OCI-LY7 (cell line): ENCODE results near the gene OXSR1. TPM values are rescaled to one million over a fixed set of nuclear protein-coding genes. Genes with fewer than 3 reads are reported as not detected.

Experiments used
- BruUV-seq: library from RNA; stranded (reverse); fragments of 400-500 nt; replicated peaks from 2 replicates; lab custom pipeline; 2021; lab: Mats Ljungman, UMichigan
- CTCF ChIA-PET: fragments of 300-600 bp; sonication (Branson Sonifier 250); formaldehyde crosslinking; loops from one replicate; lab custom pipeline; 2022; ENCODE audit warnings: antibody characterized with exemption; ENCODE audit not compliant: unreplicated experiment; lab: Charles Lee
- POLR2A ChIA-PET: fragments of 300-600 bp; sonication (Branson Sonifier 250); formaldehyde crosslinking; loops from one replicate; lab custom pipeline; 2022; ENCODE audit warnings: antibody characterized with exemption; lab: Charles Lee
- DNase-seq: peaks from one replicate; pipeline ENCODE4 v3.0.0-alpha.2; 2015; ENCODE audit warnings: low spot score
- H2AFZ ChIP-seq: fragments of 200-600 bp; sonication (generic), shearing (Covaris generic); 2 replicates; pipeline ENCODE4 v1.6.1; 2014; ENCODE audit warnings: mild to moderate bottlenecking, antibody characterized with exemption, low read length, moderate library complexity
- H3K27ac ChIP-seq: fragments of 200-600 bp; sonication (generic); 2 replicates; pipeline ENCODE4 v1.5.1; 2014; ENCODE audit warnings: mixed run types, low read depth, mild to moderate bottlenecking, moderate library complexity, low read length, inconsistent platforms; ENCODE audit not compliant: poor library complexity, severe bottlenecking
- H3K36me3 ChIP-seq: fragments of 200-600 bp; sonication (generic); 2 replicates; pipeline ENCODE4 v1.6.1; 2014; ENCODE audit warnings: mild to moderate bottlenecking, antibody characterized with exemption, low read length, moderate library complexity, mixed read lengths; ENCODE audit not compliant: insufficient read depth
- H3K4me1 ChIP-seq: fragments of 200-600 bp; sonication (generic); 2 replicates; pipeline ENCODE4 v1.5.1; 2014; ENCODE audit warnings: mild to moderate bottlenecking, low read length; ENCODE audit not compliant: insufficient read depth, poor library complexity, severe bottlenecking
- H3K4me2 ChIP-seq: fragments of 200-600 bp; sonication (generic); 2 replicates; pipeline ENCODE4 v1.6.1; 2014; ENCODE audit warnings: mild to moderate bottlenecking, low read length
- H3K4me3 ChIP-seq: fragments of 200-600 bp; sonication (generic); 2 replicates; pipeline ENCODE4 v1.5.1; 2014; ENCODE audit warnings: mild to moderate bottlenecking, low read depth, low read length; ENCODE audit not compliant: poor library complexity, severe bottlenecking
- H3K79me2 ChIP-seq: fragments of 200-600 bp; sonication (generic); 2 replicates; pipeline ENCODE4 v1.6.1; 2016; ENCODE audit warnings: low read depth, mild to moderate bottlenecking, low read length, moderate library complexity, mixed read lengths; ENCODE audit not compliant: insufficient read depth
- H3K9me2 ChIP-seq: fragments of 200-600 bp; sonication (generic); 2 replicates; pipeline ENCODE4 v1.6.1; 2016; ENCODE audit warnings: mild to moderate bottlenecking, low read length, mixed read lengths; ENCODE audit not compliant: insufficient read depth
- H3K9me3 ChIP-seq: fragments of 200-600 bp; sonication (generic); 2 replicates; pipeline ENCODE4 v1.6.1; 2014; ENCODE audit warnings: mild to moderate bottlenecking, mixed run types, low read length, mixed read lengths
- H4K20me1 ChIP-seq: fragments of 200-600 bp; sonication (generic); 2 replicates; pipeline ENCODE4 v1.6.1; 2014; ENCODE audit warnings: mild to moderate bottlenecking, antibody characterized with exemption, low read length, moderate library complexity, mixed read lengths; ENCODE audit not compliant: insufficient read depth
- EZH2phosphoT487 ChIP-seq: fragments of 200-600 bp; sonication (generic); IDR thresholded peaks from 2 replicates; pipeline ENCODE4 v1.6.1; 2018; ENCODE audit warnings: low read depth, borderline replicate concordance, mild to moderate bottlenecking, mixed run types, antibody characterized with exemption, low read length, moderate library complexity, mixed read lengths
- intact Hi-C: fragments of 100-400 bp; cut with micrococcal nuclease; formaldehyde crosslinking; loops from one replicate; pipeline ENCODE4 v1.10.0; 2022; ENCODE audit not compliant: unreplicated experiment
- total RNA-seq, 2 experiments: library from RNA; depleted of rRNA in 1 of 2; stranded (reverse); fragments of >200 nt in 1 of 2; shearing (Covaris generic) in 1 of 2; gene quantifications; 2 replicates each; pipeline ENCODE4 v1.2.3, GENCODE V29; 2014 to 2022
- TF ChIP-seq, protein P1 (sequence below): fragments of 200-600 bp; sonication (generic); conservative IDR thresholded peaks from 2 replicates; pipeline ENCODE4 v1.5.1; 2014; ENCODE audit warnings: mild to moderate bottlenecking, antibody characterized with exemption, low read length, moderate library complexity, mixed read lengths

OXSR1 gene
- total RNA-seq, 2 experiments from 2014 or later, result 21.4 to 43.7 TPM

DNA sequence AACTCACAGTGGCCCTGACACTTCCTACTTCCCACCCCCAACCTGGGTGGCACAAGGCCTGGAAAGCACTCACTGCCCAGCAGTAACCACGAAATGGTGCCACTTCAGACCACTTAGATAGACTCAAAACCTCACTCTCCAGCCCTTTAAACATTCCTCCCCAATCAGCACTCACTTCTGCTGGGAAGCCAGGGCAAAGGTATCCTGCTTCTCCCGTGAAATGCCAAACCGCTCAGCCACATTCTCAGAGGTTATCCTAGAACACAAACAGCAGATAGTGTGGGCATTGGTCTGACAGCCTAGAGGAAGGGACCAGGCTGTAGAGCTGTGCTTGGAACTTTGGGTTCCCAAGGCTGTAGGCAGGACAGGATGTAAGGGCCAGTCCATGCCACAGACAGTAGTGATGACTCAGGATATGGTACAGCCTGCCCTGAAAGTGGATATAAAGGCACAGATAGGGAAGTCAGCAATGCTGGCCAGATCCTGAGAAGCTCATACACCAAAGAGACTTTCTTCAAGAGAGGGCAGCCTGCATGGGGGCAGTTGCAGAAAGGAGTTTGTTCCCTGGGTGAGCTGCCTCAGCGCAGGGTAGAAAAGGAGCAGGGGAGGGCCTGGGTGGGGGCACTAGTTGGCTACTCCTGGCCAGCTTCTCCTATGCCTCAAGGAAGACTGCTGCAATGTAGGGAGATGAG is 37.6 kb upstream of the OXSR1 start:
- H3K4me3 ChIP-seq, result no peak overlapping the region
- no peak overlapping the region for H3K27ac ChIP-seq
- DNase-seq, result no peak
- ChIA-PET CTCF (interaction anchor here (0.5 to 0.7 kb wide), 2 partner anchors 9 to 74 kb away, joined by 3 read pairs; partner anchors contain the start of gene ACAA1), POLR2A (no interaction called here)
- H3K9me2 ChIP-seq, result no peaks in the 10 kb centered on the region
- peaks cover 85% of the 10 kb centered on the region for H3K36me3 ChIP-seq
- no TSS peak for BruUV-seq
- intact Hi-C loops, result no loop called here
- H3K9me3 ChIP-seq, result no peaks in the 10 kb centered on the region
- H3K79me2 ChIP-seq, result no peaks in the 10 kb centered on the region
- no peaks in the 10 kb centered on the region for H3K4me1 ChIP-seq
- TF ChIP-seq, protein P1, sequence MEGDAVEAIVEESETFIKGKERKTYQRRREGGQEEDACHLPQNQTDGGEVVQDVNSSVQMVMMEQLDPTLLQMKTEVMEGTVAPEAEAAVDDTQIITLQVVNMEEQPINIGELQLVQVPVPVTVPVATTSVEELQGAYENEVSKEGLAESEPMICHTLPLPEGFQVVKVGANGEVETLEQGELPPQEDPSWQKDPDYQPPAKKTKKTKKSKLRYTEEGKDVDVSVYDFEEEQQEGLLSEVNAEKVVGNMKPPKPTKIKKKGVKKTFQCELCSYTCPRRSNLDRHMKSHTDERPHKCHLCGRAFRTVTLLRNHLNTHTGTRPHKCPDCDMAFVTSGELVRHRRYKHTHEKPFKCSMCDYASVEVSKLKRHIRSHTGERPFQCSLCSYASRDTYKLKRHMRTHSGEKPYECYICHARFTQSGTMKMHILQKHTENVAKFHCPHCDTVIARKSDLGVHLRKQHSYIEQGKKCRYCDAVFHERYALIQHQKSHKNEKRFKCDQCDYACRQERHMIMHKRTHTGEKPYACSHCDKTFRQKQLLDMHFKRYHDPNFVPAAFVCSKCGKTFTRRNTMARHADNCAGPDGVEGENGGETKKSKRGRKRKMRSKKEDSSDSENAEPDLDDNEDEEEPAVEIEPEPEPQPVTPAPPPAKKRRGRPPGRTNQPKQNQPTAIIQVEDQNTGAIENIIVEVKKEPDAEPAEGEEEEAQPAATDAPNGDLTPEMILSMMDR, result no peak
- no peak for TF ChIP-seq EZH2phosphoT487
- no peak overlapping the region for H3K4me2 ChIP-seq
- no peaks in the 10 kb centered on the region for H4K20me1 ChIP-seq
- no peak overlapping the region for H2AFZ ChIP-seq

DNA sequence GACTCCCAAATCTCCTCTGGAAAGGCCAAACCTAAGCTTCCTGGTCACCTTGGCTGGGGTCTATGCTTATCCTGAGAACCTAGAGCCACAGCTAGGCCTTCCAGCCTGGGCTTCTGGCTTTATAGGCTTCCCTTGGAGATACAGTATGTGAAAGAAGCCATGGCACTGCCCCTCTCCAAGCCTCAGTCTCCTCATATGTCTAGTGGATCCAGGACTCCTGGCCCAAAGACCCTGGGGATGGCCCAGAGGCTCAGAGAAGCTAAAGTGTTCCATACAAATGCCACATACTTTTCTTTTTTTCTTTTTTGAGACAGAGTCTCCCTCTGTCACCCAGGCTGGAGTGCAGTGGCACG is 37.1 kb upstream of the OXSR1 start:
- Histone ChIP-seq H3K36me3 (peaks cover 84% of the 10 kb centered on the region), H3K4me2 (no peak overlapping the region), H3K79me2 (no peaks in the 10 kb centered on the region)

More for the DNA sequence above, 37.1 kb upstream of the OXSR1 start:
- CTCF ChIA-PET, result interaction anchor here (0.5 to 0.7 kb wide), 2 partner anchors 8 to 11 kb away, joined by 3 read pairs; partner anchors contain the start of gene ACAA1
- POLR2A ChIA-PET, result no interaction called here
- Histone ChIP-seq H3K9me3 (no peaks in the 10 kb centered on the region), H3K9me2 (no peaks in the 10 kb centered on the region), H2AFZ (no peak overlapping the region), H3K27ac (no peak overlapping the region), H4K20me1 (no peaks in the 10 kb centered on the region), H3K4me3 (no peak overlapping the region), H3K4me1 (no peaks in the 10 kb centered on the region)
- DNase-seq, result no peak
- TF ChIP-seq, protein P1, result no peak
- no peak for TF ChIP-seq EZH2phosphoT487
- intact Hi-C loops, result no loop called here
- BruUV-seq, result no TSS peak
